GM10266 (cell line): ENCODE data around the gene AKAP9.
A peak's percentile ranks its signal among the peaks of the same experiment; 100 is the strongest.
"Not testable (repeated sequence)": the region's sequence is repeated elsewhere in the genome, so short reads cannot be mapped to it uniquely, and the experiment has no call there.

Source experiments
- DNase-seq: peaks from one replicate; pipeline ENCODE4 v3.0.0; 2012; ENCODE audit errors: extremely low spot score
- TF ChIP-seq, protein P1 (sequence below): IDR thresholded peaks from 2 replicates; pipeline ENCODE4 v1.5.1; 2012; ENCODE audit warnings: mild to moderate bottlenecking, low read depth; ENCODE audit not compliant: control insufficient read depth, insufficient read depth; ENCODE audit errors: missing control alignments

Gene AKAP9

DNA sequence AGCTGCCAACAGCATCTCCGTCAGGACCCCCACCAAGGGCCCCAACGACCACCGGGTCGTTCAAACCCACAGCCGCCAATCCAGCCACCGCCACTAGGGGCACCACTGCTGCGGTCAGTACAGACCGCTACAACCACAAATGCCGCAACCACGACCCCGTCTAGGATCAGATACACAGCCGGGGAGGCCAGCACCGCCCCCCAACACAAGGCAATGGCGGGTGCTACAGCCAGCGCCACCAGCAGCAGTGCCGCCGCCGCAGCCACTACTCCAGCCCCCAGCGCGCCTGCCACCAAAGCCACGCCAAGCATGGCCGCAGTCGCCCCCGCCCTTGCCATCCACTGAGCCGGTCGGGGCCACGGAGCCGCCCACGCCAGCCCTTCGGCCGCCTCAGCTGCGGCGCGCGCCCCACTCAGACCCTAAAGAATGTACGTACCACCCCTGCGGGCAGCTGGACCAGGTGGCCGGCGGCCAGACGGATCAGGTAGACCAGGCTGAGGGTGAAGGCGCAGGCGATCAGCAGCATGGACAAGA is 193.1 kb downstream of the AKAP9 start:
- TF ChIP-seq, protein P1, sequence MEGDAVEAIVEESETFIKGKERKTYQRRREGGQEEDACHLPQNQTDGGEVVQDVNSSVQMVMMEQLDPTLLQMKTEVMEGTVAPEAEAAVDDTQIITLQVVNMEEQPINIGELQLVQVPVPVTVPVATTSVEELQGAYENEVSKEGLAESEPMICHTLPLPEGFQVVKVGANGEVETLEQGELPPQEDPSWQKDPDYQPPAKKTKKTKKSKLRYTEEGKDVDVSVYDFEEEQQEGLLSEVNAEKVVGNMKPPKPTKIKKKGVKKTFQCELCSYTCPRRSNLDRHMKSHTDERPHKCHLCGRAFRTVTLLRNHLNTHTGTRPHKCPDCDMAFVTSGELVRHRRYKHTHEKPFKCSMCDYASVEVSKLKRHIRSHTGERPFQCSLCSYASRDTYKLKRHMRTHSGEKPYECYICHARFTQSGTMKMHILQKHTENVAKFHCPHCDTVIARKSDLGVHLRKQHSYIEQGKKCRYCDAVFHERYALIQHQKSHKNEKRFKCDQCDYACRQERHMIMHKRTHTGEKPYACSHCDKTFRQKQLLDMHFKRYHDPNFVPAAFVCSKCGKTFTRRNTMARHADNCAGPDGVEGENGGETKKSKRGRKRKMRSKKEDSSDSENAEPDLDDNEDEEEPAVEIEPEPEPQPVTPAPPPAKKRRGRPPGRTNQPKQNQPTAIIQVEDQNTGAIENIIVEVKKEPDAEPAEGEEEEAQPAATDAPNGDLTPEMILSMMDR, result peak; percentile 74
- DNase-seq, result peak; percentile 55

DNA sequence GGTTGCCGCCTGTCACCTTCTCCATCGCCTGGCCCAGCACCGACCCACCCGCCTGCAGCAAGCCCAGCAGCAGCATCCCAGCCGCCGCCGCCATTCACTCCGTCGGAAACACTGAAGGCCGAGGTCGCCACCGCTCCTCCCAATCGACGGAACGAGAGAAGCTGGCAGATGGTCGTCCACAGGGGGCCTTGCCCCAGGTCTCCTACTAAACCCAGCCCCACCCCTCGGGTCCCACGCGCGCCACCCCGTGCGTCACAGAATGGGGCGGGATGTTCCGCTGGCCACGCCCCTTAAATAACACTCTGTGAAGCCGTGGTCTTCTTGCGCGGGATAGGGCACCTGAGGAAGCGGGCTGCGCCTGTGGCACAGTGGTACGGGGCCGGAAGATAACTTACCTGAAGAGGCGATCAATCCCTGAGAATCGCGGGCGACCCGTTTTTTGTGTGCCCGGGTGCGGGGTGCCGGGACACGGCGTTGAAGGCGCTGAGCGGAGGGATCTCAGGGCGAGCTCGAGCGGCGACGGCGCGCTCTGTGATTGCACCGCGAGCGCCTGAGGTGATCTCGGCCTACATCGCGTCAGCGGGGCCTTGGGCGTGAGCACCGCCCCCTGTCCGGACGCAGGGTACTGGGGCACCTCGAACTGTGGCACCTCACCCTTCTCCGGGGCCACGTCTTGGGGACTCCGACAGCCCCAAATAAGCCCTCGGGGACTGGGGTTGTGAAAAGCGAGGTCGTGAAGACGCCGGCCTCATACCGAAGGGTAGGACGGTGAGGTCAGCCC is 193.8 kb downstream of the AKAP9 start, which contains the start of gene CYP51A1:
TSS of gene CYP51A1 (minus strand) at position 207 of the 781 bp plus-strand sequence. CDS start at position 94, 113 bp downstream.
- TF ChIP-seq, protein P1, result no peak

DNA sequence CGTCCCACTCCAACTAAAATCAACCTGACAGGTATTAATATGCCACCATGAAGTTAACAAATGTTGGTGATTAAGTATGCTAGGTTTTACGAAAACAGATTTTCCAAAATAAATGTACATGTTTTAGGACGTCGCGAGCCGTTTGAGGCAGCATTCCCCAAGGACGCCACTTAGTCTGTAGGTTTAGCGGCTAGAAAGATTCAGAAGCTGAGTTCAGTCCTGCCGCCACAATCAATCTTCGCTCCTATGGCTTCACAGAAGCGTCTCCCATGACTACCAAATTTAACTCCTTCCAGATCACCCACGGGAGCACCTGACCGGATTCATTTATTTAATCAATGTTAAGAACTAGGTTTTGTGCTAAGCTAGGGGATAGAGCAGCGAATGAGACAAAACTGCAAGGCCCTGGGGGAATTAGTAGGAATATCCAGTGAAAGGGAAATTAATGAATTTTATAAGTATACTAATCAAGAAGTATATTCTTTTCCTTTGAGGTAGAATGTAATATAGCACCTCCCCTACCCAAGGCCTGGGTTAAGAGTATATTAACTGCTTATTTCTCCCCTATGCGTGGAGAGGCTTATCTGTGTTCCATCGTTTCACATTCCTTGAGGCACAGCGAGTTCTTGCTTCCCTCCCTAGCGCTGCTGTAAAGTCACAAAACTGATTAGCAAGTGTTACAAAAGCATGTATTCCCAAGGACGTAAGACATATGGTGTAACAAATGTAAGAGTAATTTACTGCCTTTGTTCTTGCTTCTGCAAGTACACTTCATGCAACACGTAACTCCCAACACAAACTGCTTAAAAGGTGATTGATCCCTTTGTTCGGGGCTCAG is 194.6 kb downstream of the AKAP9 start:
- TF ChIP-seq, protein P1, result no peak
- no peak for DNase-seq

More for the DNA sequence above, 193.8 kb downstream of the AKAP9 start, which contains the start of gene CYP51A1:
- peak; percentile 93 for DNase-seq

DNA sequence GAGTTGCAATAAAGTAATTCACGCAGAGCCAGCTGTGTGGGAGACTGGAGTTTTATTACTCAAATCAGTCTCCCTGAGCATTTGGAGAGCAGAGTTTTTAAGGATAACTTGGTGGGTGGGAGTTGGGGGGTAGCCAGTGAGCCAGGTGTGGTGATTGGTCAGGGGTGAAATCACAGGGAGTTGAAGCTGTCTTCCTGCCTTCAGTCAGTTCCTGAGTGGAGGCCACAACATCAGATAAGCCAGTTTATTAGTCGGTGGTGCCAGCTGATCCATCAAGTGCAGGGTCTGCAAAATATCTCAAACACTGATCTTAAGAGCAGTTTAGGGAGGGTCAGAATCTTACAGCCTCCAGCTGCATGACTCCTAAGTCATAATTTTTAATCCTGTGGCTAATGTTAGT is 196.9 kb downstream of the AKAP9 start:
- DNase-seq, result no peak
- TF ChIP-seq, protein P1, result no peak

DNA sequence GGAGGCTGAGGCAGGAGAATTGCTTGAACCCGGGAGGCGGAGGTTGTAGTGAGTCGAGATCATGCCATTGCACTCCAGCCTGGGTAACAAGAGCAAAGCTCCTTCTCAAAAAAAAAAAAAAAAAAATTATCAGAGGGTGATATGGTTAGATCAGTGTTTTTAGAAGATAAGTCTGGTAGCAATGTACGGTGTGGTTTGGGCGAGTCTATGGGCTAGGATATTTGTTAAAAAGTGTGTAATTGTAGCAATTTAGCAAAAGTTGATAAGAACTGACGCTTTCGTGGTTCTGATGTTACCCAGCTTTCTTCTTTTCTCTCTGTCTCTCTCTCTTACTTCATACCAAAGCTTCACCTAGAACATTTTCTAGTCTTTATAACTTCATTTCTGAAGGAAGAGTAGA is 200.5 kb downstream of the AKAP9 start:
- no peak for DNase-seq
- TF ChIP-seq, protein P1, result no peak

DNA sequence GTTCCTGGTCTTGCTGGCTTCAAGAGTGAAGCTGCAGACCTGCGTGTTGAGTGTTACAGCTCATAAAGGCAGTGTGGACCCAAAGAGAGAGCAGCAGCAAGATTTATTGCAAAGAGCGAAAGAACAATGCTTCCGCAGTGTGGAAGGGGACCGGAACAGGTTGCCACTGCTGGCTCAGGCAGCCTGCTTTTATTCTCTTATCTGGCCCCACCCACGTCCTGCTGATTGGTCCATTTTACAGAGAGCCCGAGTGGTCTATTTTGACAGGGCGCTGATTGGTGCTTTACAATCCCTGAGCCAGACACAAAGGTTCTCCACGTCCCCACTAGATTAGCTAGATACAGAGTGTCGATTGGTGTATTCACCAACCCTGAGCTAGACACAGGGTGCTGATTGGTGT is 202.1 kb downstream of the AKAP9 start:
- DNase-seq, result not testable (repeated sequence)

DNA sequence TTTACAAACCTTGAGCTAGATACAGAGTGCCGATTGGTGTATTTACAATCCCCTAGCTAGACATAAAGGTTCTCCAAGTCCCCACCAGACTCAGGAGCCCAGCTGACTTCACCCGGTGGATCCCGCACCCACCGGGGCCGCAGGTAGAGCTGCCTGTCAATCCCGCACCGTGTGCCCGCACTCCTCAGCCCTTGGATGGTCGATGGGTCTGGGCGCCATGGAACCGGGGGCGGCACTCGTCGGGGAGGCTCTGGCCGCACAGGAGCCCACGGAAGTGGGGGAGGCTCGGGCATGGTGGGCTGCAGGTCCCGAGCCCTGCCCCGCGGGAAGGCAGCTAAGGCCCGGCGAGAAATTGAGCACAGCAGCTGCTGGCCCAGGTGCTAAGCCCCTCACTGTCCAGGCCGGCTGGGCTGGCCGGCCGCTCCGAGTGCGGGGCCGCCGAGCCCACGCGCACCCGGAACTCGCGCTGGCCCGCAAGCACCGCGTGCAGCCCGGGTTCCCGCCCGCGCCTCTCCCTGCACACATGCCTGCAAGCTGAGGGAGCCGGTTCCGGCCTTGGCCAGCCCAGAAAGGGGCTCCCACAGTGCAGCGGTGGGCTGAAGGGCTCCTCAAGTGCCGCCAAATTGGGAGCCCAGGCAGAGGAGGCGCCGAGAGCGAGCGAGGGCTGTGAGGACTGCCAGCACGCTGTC is 202.7 kb downstream of the AKAP9 start:
- not testable (repeated sequence) for DNase-seq
